C4-2B (cell line): ENCODE data around the gene GMNC.

Experiments
- CTCF ChIP-seq: fragments of 450-650 bp; conservative IDR thresholded peaks from 2 replicates; pipeline ENCODE4 v1.5.1; 2017; ENCODE audit warnings: mild to moderate bottlenecking
- ZFX ChIP-seq: fragments of 450-650 bp; IDR thresholded peaks from 2 replicates; pipeline ENCODE4 v1.6.1; 2017

GRCh38 chr3:190865828-190866227 is 3.3 kb upstream of the GMNC start:
- TF ChIP-seq CTCF, result peak; percentile 67
- TF ChIP-seq ZFX, result no peak
